GM19023 (cell line): ENCODE results near the gene DENND4C.
"Not testable (repeated sequence)": the region's sequence is repeated elsewhere in the genome, so short reads cannot be mapped to it uniquely, and the experiment has no call there.

Experiments used
- ATAC-seq: cut with Tn5 transposase; IDR thresholded peaks from one replicate; pipeline ENCODE4 v1.9.1; 2021; ENCODE audit warnings: mild to moderate bottlenecking, moderate library complexity; ENCODE audit not compliant: unreplicated experiment

Gene DENND4C

GRCh38 chr9:19265602-19266001 lies 35.1 kb downstream of the DENND4C start:
- ATAC-seq = not testable (repeated sequence)

- ATAC-seq = not testable (repeated sequence)
These were observed 36.4 kb downstream of the DENND4C start for GRCh38 chr9:19266778-19267384.

- no peak for ATAC-seq
These were observed 39.1 kb downstream of the DENND4C start for GRCh38 chr9:19269582-19269981.

- no peak for ATAC-seq
These were observed 40.0 kb downstream of the DENND4C start for GRCh38 chr9:19270421-19270949.

- ATAC-seq = no peak
These were observed 40.6 kb downstream of the DENND4C start for GRCh38 chr9:19271081-19271480.

DNA sequence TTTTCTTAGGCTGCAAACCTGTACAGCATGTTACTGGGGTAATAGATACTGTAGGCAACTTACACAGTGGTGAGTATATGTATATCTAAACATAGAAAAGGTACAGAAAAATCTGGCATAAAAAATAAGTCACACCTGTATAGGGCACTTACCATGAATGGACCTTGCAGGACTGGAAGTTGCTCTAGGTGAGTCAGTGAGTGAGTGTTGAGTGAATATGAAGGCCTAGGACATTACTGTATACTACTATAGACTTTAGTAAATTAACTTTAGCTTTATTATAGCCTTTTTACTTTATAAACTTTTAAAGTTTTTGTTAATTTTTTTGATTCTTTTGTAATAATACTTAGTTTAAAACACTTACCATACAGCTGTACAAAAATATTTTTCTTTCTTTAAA lies 51.3 kb downstream of the DENND4C start:
- no peak for ATAC-seq

DNA sequence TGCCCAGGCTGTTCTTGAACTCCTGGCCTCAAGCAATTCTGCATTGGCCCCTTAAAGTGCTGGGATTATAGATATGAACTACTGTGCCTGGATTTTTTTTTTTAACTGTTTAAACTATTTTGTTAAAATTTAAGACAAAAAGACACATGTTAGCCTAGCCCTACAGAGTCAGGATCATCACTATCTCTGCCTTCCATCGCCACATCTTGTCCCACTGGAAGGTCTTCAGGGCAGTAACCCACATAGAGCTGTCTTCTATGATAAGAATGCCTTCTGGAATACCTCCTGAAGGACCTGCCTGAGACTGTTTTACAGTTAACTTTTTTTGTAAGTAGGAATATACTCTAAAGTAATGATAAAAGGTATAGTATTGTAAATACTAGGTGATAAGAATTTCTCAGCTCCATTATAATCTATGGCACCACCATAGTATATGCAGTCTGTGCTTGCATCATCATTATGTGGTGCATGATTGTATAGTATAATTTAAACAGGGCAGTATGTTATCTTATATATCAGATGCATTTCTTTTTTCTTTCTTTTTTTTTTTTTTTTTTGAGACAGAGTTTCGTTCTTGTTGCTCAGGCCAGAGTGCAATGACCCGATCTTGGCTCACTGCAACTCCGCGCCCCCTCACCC lies 52.7 kb downstream of the DENND4C start:
- no peak for ATAC-seq

DNA sequence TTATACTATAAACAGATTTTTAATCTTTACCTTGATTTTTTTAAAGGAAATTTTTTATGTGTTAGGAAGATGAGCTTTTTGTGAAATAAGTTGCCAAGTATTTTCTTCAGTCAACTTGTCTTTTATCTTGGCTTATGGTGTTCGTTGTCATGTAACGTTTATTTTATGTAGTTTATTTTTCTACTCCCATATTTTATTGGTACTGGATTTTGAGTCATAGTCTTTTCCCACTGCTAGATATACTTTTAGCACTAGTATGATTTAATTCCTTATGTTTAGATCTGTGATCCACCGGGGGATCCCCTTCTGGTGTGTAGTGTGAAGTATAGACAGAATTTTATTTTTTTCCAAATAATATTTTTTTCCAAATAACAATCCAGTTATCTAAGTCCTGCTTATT lies 54.2 kb downstream of the DENND4C start:
- ATAC-seq = no peak

DNA sequence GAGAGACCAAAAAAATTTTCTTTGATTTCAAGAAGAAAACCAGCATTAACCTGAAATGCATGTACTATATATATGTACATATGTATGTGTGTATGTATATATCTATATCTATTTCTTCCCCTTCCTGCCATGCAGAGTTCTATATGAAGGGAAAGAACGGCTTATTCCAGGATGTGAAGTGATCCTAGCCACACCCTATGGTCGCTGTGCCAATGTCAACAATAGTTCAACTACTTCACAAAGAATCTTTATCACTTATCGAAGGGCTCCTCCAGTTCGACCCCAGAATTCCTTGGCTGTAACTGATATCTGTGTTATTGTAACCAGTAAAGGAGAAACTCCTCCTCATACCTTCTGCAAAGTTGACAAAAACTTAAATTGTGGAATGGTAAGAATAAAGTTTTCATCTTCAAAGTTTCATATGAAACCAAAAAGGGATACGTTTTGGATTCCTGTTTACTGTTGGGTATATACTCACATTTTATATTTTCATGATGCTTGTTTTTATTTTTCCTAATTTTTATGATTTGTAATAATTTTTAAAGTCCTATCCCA lies 56.2 kb downstream of the DENND4C start:
- ATAC-seq = no peak

- no peak for ATAC-seq
These were observed 57.6 kb downstream of the DENND4C start for GRCh38 chr9:19288081-19288480.

DNA sequence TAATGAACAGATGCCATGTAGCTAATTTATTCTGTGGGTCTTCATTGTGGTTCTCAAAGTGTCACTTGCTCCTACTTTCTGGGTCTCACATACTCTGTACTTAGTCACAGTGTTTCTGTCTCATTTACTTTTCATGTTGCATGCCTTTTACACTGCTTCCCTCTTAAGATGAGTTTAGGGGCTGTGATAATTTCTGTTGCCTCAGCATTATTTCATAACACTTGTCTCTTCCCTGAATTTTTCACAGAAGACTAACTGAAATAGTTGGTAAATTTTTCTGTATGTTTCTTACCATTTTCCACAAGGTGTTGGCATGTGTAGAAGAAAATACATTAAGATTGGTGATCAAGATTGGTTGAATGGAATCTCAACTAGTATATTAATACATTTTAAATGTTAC lies 59.6 kb downstream of the DENND4C start:
- ATAC-seq = no peak

GRCh38 chr9:19294219-19294618 lies 63.7 kb downstream of the DENND4C start:
- ATAC-seq = no peak

GRCh38 chr9:19298436-19299000 lies 68.0 kb downstream of the DENND4C start:
- no peak for ATAC-seq

GRCh38 chr9:19303216-19303615 lies 72.7 kb downstream of the DENND4C start:
- no peak for ATAC-seq

DNA sequence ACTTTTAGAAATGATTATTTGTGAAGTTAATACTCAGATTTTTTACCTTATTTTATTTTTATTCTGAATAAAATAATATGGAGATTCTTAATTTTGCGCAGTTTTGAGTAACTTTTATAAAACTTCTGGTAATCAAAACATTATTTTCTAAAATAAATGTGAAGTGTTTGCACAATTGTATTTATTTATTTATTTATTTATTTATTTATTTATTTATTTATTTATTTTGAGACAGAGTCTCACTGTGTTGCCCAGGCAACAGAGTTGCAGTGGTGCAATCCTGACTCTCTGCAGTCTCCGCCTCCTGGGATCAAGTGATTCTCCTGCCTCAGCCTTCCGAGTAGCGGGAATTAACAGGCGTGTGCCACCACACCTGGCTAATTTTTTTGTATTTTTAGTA lies 76.1 kb downstream of the DENND4C start:
- no peak for ATAC-seq

- ATAC-seq = no peak
These were observed 79.8 kb downstream of the DENND4C start for GRCh38 chr9:19310246-19310645.

GRCh38 chr9:19313573-19313972 lies 83.1 kb downstream of the DENND4C start:
- no peak for ATAC-seq

- no peak for ATAC-seq
These were observed 90.0 kb downstream of the DENND4C start for GRCh38 chr9:19320495-19320894.

GRCh38 chr9:19331877-19332276 lies 101.4 kb downstream of the DENND4C start:
- no peak for ATAC-seq

- no peak for ATAC-seq
These were observed 105.7 kb downstream of the DENND4C start for GRCh38 chr9:19336166-19336565.

GRCh38 chr9:19342947-19343346 lies 112.5 kb downstream of the DENND4C start:
- no peak for ATAC-seq

GRCh38 chr9:19358701-19359100 lies 128.2 kb downstream of the DENND4C start:
- ATAC-seq = no peak
